Measurements from ENCODE around the gene CACNA1G.

Gene CACNA1G

DNA sequence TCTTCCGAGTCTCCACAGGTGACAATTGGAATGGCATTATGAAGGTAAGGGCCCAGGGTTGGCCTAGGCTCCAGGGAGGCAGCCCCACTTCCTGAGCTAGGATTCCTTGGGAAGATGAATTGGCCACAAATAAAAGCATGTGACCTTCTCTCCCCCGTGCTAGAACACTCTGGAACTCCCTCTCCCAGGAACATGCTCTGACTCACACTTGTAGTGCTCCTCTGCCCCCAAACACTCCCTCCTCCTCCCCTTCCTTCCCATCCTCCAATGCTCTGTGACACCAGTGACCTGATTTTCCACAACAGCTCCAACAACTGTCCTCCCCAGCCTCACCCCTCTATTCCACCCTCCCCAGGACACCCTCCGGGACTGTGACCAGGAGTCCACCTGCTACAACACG is 57.8 kb downstream of the CACNA1G start:
- no peak for DNase-seq

- no peak for DNase-seq
These were observed 58.4 kb downstream of the CACNA1G start for GRCh38 chr17:50618941-50619340.

DNA sequence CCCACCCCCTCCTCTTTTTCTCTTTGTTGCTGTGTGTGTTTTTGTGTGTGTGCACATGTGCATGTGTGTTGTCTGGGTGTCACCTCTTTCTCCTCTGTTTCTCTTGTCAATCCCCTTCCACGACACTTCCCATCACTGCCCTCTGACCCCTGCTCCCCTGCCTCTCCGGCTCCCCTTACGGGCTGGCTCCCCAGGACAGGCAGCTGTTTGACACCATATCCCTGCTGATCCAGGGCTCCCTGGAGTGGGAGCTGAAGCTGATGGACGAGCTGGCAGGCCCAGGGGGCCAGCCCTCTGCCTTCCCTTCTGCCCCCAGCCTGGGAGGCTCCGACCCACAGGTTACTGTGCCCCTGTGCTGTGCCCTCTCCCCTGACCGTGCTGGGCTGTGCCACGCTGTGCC is 59.0 kb downstream of the CACNA1G start:
- no peak for DNase-seq

DNA sequence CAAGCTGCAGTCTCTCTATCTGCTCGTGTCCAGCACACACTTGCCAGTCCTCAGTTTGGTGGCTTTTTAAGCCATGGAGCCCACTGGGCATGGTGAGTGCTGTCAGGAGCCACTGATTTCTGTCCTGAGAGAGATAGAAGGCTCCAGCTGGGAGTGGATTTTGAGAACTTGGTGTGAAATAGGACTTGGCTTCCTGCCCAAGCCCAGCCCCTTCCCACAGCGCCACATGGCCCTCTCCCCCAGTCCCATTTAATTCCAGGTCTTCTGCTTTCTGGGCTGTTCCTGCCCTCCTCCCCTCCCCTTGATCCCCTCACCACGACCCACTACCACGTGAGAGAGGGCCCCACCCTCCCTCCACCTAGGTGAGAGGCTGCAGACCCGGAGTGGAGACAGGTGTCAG is 59.7 kb downstream of the CACNA1G start:
- DNase-seq, result no peak

GRCh38 chr17:50620858-50621257 is 60.3 kb downstream of the CACNA1G start:
- DNase-seq, result no peak

- no peak for DNase-seq
These were observed 61.1 kb downstream of the CACNA1G start for GRCh38 chr17:50621574-50622031.

- DNase-seq, result no peak
These were observed 63.9 kb downstream of the CACNA1G start for GRCh38 chr17:50624321-50624934.

DNA sequence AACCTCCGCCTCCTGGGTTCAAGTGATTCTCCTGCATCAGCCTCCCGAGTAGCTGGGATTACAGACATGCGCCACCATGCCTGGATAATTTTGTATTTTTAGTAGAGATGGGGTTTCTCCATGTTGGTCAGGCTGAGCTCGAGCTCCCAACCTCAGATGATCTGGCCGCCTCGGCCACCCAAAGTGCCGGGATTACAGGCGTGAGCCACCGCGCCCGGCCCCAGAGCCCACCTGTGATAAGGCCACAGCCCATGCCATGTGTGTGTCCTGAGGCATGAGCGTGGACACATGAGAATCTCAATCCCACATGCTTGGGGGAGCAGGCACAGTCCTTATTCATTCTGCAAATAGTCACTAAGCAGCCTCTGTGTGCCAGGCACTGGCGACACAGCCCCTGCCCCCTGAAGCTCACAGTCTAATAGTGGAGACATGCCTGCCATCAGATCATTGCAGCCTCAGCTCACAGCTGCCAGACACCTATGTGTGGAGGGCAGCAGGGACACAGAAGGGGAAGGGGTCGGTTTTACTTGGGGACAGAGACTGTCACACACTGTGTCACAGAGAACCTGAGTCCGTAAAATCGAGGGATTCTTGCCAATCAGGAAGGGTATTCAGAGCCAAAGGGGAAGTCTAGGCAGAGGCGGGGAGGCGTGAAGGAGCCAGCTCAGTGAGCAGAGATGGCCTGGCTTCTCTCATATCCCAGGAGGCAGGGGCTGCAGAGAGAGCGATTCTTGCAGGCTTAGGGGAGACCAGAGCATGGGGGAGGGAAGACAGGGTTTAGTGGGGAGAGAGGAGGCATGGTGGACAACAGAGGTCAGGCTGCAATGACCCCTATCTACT is 64.7 kb downstream of the CACNA1G start:
- no peak for DNase-seq

DNA sequence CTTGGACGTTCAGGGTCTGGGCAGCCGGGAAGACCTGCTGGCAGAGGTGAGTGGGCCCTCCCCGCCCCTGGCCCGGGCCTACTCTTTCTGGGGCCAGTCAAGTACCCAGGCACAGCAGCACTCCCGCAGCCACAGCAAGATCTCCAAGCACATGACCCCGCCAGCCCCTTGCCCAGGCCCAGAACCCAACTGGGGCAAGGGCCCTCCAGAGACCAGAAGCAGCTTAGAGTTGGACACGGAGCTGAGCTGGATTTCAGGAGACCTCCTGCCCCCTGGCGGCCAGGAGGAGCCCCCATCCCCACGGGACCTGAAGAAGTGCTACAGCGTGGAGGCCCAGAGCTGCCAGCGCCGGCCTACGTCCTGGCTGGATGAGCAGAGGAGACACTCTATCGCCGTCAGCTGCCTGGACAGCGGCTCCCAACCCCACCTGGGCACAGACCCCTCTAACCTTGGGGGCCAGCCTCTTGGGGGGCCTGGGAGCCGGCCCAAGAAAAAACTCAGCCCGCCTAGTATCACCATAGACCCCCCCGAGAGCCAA is 65.6 kb downstream of the CACNA1G start:
- DNase-seq, result no peak

- no peak for DNase-seq
These were observed 66.7 kb downstream of the CACNA1G start for GRCh38 chr17:50627036-50627781.

DNA sequence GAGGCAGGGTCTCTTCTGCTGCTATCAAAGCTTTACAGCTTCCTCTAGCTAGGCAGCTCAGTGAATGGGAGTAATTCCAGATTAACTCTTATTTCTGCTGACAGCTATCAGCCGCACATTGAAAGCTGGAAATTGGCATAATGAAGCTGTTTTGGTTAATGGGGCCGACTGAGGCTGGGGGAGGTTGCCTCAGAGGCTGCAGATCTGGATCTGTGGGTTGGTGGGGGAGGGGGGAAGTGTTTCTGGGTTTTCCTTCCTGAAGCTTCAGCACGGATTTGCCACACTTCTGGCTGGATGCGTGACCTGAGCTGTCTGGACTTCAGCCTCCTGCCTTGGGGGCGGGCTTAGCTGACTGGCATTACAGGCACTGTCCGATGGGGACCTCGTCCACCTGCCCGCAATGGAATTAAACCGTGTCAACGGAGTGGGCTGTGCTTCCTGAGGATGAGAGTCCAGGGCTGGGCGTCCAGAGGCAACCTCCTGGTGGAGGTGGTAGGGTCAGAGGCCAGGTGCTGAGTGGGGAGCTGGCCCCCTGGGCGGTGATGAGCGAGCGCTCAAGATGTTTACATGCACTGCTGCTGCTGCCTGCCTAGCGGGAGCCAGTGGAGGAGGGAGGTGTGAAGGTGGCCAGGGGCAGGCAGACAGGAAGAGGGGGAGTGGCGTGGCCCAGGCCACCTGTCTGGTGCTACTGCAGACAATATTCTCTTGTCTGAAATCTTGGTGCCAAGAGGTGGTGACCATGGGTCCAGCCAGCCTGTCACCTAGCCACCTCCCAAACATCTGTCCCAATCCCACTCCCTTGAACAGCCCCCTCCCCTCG is 67.5 kb downstream of the CACNA1G start:
- DNase-seq, result peak; percentile 47

GRCh38 chr17:50629902-50630301 is 69.4 kb downstream of the CACNA1G start:
- no peak for DNase-seq

GRCh38 chr17:50630524-50631194 is 70.1 kb downstream of the CACNA1G start:
- peak; percentile 12 for DNase-seq

GRCh38 chr17:50631195-50631907 is 70.8 kb downstream of the CACNA1G start:
- no peak for DNase-seq

DNA sequence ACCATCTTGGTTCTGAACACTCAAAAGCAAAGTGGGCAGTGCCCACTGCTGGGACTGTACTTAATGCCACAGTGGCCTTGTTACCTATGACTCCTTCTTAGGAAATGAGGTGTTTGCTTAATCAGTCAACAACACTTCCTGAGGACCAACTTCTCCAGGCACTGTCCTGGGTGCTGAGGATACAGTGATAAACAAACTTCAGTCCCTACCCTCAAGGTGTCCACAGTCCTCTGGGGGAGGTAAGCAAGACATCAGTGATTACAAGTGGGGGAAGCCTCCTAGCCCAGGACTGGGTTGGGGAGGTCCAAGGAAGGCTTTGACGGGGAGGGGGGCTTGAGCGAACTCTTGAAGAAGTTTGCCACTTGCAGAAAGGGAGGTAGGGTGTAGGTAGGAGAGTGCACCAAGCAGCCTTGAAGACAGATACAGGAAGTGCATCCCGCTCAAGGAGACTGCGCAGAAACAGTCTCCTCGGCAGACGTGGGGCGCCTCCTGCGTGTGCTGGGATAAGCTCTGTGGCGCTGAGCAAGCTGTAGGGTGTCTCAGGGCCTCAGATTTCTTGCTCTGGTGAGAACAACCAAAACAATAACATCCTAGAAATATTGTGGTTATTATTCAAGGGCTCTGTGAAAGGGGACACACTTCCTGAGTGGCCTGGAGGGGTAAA is 71.5 kb downstream of the CACNA1G start:
- DNase-seq, result no peak

- no peak for DNase-seq
These were observed 72.1 kb downstream of the CACNA1G start for GRCh38 chr17:50632637-50633036.

- no peak for DNase-seq
These were observed 73.2 kb downstream of the CACNA1G start for GRCh38 chr17:50633683-50634082.

DNA sequence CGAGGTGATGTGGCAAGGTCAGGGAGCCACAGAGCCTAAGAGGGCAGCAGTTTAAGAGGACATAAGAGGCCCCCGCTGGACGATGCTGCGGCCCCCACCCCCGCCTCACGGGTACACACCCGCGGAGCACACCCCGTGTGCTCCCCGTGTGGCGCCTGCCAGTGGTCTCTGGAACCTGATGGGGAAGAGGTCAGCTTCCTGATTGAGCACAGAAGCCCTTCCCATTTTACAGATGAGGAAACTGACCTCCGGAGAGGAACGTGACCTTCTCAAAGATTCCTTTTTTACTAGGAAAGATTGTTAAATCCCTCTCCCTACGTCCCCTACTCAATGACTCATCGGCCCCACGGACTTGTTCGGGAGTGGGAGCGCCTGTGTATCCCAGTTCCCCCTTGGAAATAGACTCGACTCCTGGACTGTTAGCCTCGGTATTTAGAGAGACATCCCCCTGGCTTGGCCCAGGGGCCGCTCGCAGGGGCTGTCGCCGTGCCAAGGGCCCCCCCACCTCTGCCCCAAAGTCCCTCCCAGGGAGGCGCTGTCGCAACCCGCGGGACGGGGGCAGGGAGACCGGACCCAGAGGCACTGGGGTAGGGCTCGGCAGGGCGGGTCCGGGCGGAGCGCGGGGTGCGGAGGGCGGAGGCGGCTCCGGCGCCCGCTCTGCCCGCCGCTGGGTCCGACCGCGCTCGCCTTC is 73.9 kb downstream of the CACNA1G start, which contains the start of gene ABCC3:
Gene ABCC3 (plus strand): TSS at position 658 of the 691 bp plus-strand sequence. CDS start 56 bp downstream, outside the sequence.
- no peak for DNase-seq

DNA sequence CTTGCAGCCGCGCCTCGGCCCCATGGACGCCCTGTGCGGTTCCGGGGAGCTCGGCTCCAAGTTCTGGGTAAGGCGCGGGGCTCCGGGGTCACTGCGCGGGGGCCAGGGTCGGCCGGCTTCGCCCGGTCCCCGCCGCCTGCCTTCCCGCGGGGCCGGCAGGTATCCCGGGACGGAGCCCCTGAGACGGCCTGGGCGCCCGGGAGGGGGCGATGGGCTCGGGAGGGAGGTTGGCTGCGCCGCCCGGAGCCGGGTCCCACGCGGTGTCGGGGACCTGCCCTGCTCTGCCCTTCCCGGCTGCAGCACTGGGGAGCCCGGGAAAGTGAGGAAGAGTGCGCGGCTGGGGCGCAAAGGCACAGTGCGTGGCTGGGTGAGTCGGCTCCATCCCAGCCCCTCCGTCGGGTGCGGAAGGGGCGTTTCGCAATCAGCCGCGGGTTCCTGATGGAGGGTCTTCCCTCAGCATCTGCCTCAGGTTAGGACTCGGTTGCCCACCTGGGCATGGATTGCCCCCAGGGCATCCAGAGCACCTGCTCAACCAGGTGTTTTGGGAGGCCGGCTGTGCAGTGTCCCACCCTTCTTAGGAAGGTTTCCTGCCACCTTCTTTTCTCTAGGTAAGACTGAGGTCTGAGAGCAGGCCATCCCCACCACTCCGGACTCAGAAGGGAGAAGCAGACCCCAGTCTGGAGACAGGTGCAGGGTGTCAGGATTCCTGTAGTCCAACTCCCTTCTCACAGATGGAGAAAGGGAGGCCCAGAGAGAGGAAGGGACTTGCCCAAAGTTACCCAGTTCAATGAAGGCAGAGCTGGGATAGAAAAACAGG is 74.6 kb downstream of the CACNA1G start:
- no peak for DNase-seq

Measured in NCI-H2227 treated with DMSO at 0.1 percent for 48 hours (cell line).